ENCODE results near the gene HSD3B7.

DNA sequence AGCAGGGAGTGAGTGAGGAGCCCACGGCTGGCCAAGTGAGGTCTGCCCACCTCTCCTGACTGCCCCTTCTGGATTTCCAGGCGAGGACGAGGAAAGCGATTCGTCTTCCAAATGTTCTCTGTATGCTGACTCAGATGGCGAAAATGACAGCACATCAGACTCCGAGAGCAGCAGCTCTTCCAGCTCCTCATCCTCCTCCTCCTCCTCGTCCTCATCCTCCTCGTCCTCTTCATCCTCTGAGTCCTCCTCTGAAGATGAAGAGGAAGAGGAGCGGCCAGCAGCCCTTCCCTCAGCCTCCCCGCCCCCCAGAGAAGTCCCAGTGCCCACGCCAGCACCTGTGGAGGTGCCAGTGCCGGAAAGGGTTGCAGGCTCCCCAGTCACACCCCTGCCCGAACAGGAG is 13.7 kb upstream of the HSD3B7 start:
- TF ChIP-seq, protein P1, sequence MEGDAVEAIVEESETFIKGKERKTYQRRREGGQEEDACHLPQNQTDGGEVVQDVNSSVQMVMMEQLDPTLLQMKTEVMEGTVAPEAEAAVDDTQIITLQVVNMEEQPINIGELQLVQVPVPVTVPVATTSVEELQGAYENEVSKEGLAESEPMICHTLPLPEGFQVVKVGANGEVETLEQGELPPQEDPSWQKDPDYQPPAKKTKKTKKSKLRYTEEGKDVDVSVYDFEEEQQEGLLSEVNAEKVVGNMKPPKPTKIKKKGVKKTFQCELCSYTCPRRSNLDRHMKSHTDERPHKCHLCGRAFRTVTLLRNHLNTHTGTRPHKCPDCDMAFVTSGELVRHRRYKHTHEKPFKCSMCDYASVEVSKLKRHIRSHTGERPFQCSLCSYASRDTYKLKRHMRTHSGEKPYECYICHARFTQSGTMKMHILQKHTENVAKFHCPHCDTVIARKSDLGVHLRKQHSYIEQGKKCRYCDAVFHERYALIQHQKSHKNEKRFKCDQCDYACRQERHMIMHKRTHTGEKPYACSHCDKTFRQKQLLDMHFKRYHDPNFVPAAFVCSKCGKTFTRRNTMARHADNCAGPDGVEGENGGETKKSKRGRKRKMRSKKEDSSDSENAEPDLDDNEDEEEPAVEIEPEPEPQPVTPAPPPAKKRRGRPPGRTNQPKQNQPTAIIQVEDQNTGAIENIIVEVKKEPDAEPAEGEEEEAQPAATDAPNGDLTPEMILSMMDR (IDR thresholded peaks at IDR 0.05) = no peak
- no peak for TF ChIP-seq POLR2A (IDR thresholded peaks at IDR 0.05)
- TF ChIP-seq POLR2AphosphoS5 (IDR thresholded peaks at IDR 0.05) = no peak
